ENCODE data around the gene CCDC73.
"Not testable (repeated sequence)": the region's sequence is repeated elsewhere in the genome, so short reads cannot be mapped to it uniquely, and the experiment has no call there.

CCDC73 gene

DNA sequence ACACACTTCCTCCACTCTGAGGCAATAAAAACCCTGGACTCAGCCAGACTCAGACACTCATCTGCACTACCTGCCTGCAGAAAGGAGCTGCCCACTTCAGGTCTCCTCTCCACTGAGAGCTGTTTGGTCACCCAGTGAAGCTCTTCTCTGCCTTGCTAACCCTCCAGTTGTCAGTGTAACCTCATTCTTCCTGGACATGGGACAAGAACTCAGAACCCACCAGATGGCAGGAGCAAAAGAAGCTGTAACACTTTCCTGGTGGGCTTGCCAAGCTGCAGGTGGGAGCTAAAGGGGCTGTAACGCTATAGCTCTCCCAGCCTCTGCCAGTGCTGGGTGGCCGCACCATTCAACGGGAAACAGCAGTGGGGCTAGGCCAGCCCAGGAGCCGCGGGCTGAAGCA, 89.7 kb downstream of the CCDC73 start:
- no peak for DNase-seq

DNA sequence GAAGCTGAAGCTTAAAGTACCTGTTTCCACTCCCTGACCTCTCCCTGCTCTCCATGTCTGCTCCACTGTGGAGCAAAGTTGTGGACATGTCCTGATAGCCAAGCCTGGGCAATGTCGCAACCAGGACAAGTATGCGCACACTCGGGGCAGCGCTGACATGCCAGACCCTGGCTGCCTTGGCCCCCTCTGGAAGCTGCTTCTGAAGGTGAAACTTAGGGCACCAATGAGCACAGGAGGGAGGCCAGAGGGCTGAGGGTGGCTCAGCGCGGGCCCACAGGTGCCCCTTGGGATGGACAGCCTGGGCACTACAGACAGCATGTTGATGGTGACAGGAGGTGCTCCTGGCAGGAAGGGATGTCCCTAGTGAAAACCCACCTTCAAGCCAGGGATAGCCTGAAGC, 90.2 kb downstream of the CCDC73 start:
- DNase-seq = no peak

DNA sequence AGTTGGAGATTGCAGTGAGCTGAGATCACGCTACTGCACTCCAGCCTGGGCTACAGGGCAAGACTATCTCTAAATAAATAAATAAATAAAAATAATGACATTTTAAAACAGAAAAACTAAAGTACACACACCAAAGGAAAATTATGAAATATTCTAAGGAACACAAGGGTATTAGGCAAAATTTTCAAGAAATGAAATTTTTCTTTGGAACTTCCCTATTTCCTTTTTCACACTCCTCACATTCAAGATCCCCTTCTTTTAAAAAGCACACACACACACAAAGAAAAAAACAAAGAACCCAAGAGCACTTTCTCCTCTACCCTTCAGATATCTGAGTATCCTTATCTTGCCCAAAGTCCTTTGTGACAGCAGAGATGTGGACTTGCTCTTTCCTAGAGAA, 92.8 kb downstream of the CCDC73 start:
- no peak for DNase-seq

DNA sequence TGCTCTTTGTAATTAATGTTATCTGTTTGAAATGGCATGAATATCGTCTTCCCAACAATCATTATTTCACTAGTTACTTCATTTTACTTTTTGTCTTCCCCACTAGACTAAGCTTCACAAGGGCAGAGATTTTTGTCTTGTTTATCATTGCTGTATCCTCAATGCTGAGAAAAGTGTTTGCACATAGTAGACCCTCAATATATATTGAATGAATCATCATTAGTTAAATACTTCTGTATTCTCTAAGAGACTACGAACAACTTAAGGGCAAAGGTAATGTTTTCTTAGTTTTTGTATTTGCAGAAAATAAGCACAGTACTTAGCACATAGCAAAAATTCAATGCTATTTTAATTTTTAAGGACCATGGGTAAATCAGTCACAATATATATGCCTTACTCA, 95.9 kb downstream of the CCDC73 start:
- no peak for DNase-seq

DNA sequence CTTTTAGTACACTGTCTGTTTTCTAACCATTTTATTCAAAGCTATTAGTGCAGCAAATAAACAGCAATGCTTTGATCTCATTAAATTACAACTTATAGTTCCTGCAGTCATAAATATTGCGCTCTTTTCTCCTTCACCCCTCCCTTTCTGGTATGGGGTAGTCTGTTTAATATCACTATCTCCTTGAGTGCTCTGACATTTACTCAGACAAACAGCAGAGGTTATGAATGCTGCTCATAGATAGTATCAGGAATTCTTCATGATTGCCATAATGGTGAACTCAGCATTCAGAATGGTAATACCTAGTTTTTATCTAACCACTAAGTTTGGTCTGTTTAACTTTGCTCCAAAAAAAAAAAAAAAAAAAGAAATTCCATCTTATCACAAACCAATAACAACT, 123.4 kb downstream of the CCDC73 start:
- no peak for DNase-seq

DNA sequence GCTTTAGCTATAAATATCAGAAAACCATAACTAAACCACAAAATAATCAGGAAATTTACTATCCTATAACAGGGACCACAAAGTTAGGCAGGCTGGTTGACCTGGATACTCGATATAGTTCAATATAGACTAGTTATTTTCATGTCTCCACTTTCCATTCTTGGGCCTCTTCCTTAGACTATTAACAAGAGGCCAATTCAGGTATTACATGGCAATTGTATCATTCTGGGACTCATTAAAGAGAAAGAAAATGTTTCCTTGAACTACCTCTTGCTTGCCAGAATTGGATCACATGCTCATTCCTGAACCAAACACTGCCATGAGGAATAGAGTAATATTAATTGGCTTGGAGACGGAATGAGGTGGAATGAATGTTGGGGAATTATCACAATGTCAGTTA, 134.8 kb downstream of the CCDC73 start:
- no peak for DNase-seq

DNA sequence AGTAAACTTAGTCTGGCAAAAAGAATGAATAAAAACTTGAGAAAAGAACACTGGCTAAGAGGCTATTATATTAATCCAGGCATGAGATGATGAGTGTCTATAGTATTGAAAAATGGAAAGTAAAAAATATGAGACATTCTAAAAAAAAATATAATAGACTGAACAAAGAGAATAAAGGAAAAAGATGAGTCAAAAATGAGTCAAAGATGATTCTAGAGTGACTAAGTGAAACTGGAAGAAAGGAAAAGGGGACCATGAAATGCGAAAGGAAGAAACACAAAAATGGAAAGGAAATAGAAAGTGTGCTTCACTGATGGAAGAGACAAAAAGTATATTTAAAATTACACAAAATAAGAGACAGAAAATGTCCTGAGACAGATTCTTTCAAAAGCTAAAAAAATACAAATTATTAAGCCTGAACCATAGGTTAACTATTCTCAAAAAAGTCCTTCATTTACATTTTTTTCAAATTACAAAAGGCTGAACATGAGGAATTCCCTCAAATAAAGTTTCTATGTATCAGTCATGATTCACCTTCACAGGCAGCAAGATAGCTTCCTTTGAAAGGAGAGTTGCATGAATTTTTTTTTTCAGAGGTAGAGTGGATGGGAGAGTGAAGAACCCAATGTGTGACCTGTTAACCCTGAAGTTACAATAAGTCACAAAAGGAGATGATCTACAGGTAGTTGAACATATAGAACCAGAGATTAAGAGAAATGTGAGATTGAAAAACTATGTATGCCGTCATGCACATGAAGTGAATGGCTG, 135.6 kb downstream of the CCDC73 start:
- DNase-seq = no peak

DNA sequence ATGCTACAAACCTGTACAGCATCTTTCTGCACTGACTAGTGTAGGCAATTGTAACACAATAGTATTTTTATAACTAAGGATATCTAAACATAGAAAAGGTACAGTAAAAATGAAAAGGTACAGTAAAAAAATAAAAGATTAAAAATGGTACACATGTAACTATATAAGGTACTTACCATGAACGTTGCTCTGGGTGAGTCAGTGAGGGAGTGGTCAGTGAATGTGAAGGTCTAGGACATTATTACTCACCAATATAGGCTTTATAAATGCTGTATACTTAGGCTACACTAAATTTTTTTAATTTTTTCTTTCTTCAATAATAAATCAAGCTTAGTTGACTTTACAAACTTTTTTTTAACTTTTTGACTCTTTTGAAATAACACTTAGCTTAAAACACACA, 150.9 kb downstream of the CCDC73 start:
- no peak for DNase-seq

DNA sequence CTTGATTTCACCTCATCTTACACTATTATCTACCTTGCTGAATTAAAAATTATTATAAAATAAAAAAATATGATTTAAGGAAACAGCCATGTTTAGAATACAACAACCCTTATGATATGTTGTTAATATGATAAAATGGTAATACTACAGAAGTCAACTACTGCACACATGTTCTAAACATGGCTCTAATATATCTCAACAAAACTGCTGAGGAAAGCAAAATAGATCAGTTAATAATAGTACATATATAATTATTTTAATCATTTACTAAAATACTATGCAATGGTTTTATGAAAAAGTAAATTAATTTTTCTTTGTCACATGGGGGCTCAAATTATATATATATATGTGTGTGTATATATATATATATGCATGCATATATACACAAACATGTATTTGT, 153.1 kb downstream of the CCDC73 start:
- no peak for DNase-seq

DNA sequence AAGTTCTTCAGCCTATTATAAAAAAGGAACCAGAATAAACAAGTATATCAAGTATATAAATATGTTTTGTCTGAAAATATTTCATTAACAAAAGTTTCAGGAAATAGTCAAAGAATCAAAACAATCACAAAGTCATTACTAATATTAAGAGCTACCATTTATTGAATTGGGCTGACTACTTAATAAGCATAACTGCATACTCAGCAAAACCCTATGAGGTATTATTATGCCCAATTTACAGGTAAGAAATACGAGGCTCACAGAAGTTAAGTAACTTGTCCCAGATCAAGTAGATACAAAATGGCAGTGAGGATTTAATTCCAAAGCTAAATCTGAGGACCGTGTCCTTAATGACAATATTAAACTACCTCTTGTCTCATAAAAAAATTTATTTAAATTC, 158.6 kb downstream of the CCDC73 start:
- no peak for DNase-seq

DNA sequence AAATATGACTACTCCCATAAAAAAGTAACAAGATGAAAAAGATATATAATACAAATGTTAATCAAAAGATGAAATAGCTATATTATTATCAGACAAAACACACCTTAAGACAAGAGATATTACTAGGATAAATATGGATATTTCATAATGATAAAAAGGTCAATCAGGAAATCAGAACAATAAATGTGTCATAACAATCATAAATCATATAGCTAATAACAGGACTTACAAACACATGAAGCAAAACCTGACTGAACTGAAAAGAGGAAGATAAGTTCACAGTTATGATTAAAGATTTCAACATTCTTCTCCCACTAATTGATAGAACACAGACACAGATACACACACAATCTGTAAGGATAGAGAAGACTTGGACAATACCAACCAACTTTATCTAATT, 163.6 kb downstream of the CCDC73 start:
- DNase-seq = no peak

DNA sequence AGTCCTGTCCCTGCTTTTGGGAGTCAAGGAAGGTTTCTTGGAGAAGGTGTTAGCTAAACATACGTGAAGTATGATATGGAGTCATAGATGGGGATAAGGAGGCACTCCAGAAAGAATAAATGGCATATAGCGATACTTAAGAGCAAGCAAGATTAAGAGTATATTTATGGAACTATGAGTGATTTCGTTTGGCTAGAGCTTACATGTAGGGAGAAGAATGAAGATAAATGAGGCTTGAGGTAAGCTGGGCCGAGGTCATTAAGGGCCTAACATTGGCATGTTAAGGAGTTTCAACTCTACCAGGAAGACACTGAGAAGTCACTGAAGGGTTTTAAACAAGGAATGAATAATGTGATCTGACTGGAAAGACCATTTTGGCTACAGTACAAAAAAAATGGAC, 177.6 kb downstream of the CCDC73 start:
- DNase-seq = no peak

DNA sequence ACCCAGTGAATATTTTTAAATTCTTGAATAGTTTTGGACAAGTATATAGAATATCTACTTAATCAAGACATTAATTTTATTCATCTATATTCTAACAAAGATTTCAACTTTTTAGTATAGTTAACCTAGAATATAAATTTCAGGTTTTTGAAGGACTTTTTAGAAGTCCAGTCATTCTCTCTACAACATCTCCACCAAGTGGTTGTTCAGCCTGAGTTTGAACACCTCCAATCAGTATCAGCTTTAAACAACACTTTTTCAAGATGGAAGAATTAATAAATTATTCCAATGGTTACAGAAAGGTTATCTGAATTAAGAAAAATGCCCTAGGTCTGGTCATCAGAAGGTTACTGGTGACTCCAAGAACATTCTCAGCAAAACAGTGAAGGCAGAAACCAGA, 179.0 kb downstream of the CCDC73 start:
- DNase-seq = no peak

DNA sequence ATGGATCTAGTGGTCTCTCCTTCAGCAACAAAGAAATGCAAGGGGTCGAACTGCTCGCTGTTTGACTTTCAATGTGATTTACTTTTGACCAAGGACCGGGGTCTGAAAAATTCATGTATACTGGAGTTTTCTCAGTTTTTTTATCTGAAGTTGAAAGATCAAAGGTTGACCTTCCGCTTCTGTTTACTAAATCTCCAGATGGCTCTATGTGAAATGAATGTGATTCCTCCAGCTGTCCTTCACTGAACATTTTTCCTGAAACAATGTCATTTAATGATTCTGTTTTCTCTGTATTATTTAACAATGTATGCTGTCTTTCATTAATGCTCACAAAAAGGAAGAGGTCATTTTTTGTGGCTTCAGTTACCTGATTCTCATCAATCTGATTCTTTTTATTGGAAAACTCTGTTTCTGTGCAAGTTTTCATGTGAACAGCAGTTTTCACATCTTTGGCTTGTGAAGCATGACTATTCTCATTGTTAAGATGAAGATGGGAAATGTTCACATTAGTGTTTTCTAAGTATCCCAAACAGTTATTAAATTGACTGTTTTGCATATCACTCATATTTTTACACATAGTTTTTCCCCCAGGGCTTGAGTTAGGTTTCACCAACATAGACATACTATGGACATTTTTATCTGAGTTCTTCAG, 180.8 kb downstream of the CCDC73 start:
- no peak for DNase-seq

DNA sequence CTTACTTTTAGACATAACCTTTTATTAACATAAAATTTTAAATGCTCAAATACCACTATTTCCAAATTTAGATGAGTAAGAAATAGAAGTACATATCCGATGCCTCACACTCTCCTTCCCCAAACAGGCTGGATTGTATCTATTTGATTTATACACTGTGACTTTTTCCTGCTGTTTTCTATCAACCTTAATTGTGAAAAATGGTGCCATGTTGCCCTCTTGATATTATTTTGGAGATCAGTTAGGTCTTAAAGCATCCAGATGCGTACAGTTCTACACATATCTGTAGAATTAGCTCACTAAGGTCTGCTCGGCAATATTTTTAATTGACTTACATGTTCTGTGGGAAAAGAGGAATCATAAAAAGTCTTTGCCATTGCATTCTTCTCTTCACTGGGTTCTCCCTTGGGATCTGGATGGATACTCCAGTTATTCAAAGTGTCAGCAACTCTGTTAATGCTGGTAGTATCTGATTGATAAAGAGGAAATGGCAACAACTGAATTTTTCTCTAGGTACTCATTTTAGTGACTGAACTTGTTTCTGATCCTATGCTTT, 183.6 kb downstream of the CCDC73 start:
- no peak for DNase-seq

DNA sequence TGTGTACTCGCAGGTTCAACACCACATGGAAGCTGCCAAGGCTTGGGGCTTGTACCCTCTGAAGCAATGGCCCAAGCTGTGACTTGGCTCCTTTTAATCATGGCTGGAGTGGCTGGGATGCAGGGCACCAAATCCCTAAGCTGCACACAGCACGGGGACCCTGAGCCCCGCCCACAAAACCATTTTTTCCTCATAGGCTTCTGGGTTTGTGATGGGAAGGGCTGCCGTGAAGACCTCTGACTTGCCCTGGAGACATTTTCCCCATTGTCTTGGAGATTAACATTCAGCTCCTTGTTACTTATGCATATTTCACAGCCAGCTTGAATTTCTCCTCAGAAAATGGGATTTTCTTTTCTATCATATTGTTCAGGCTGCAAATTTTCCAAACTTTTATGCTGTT, 185.6 kb downstream of the CCDC73 start:
- not testable (repeated sequence) for DNase-seq

DNA sequence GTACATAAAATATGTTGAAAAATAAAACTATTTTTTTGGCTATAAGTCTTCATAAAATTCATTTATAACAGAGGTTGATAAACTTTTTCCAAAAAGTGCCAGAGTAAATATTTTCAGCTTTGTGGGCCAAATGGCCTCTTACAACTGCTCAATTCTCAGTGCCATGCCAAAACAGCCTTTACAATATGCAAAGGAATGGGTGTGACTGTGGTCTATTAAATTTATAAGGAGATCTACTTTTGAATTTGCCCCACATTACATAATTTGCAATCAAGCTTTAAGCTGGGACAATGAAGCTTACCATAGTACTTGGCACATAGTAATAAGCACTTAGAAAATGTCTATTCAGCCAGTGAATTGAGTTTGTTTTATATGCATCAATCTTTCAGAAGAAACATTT, 188.2 kb downstream of the CCDC73 start:
- DNase-seq = no peak

DNA sequence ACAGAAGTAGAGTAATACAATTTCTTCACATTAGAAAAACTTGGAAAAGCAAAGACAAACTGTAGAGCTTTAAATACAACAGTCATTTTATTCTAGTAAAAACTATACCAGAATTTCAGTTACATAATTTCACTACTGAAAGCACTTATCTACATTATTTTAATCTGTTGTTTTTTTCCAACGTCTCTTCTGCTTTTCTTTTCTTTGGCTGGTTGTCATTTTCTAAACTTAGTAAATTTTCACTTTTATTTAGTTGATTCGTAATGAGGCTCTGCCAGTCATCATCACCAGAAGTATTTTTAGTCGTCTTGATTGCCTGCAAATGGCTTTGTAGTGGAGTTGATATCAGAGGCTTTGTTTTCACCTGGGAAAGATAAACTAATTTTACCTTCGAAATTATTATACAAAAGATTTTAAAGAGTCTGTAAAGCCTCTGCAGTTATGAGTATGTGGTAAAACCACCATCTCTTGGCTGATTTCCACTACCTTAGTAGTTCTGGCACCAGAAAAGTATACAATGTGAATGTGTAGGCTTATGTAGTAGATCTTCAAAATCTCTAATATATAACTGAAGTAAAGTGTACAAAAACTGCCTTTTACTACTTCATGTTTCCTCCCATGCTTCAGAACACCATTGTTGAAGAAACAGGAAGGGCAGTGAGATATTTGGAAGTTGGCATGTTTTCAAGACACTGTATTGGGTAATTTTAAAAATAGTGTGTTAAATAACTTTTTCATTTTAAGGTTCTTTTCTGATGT, 191.6 kb downstream of the CCDC73 start:
- DNase-seq = no peak

DNA sequence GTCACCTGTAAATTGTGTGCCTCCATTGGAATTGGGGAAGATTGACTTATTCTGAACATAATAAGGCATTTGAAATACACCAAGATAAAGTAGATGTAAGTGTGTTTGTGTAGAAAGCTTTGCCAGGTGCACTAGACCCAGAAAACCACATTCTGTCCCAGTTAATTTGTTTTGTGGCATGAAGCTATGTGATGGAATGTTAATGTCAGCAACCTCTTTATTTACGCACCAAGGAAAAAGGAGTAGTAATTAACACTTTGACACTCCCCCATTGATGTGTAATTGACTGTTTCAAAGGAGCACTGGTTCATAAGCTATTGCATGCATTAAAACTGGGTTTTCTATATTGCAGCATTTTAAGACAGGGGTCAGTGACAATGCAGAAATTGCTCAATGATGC, 196.5 kb downstream of the CCDC73 start:
- no peak for DNase-seq

DNA sequence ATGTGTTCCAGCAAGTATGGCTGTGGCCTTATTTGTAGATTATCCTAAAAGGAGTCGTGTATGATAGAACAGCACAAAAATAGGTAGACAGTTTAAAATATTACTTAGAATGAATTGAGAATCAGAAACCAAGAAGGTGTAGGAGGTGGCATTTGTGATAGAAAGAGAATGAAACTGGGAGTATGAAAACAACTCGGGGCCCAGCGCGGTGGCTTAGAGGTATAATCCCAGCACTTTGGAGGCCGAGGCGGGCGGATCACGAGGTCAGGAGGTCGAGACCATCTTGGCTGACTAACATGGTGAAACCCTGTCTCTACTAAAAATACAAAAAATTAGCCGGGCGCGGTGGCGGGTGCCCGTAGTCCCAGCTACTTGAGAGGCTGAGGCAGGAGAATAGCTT, 198.3 kb downstream of the CCDC73 start:
- DNase-seq = not testable (repeated sequence)

DNA sequence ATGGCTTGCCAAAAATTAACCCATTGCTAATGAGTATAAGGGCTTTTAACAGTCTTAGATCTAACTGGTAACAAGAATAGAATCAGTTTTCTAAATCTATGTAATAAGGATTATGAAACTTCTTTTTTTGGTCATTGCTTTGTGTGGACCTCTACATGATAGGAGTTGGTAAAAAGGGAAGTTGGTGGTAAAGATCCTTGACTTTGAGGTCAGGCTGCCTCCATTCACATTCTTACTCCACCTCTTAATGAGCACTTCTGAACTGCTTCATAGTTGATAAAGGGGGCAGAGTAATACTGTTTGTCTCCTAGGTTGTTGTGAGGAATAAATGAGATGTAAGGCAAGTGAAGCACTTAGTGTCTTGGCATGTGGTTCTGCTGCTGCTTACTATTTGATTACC, 200.2 kb downstream of the CCDC73 start:
- DNase-seq = no peak

DNA sequence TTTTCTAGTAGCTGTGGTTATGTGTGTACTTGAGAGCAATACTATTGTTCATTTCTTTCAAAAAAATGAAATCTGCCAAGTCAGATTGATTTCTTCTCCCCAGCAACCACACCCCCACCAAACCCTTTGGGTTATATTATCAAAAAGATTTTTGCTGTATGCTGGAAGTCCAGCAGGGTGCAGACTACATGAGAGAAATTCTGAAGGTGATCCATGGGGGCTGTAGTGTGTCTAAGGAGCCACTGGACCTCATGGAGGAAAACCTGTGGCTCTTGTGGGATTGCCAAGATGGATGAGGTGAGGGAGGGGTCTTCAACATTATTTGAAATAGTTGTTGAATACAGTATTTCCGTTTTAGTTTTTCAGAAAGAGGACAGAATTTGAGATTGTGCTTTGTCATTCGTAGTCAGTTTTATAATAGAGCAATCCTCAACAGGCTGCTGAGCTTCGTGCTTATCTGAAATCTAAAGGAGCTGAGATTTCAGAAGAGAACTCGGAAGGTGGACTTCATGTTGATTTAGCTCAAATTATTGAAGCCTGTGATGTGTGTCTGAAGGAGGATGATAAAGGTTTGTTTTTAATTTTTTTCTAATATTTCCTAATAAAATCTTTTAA, 207.8 kb downstream of the CCDC73 start:
- no peak for DNase-seq

DNA sequence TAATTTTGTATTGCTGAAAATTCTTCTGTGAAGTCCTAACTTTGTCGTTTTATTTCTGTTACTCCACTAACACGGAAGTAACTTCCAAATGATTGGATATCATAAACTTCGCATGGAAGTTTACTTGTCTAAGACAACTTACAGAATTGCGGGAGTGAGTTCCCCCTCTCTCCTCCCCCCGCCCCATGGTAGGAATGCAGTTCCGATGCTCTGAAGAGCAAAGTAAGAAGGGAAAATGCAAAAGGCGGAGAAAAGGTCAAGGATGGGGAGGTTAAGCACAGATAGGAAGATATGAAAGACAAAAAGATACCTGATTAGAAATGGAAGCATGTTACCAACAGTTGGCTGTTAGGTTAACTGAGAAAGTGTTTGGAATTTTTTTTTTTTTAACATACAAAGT, 209.5 kb downstream of the CCDC73 start:
- DNase-seq = no peak

All from CD4-positive, alpha-beta T cell treated with Interleukin-4 for 4 hours (primary cell).